CD4-positive, alpha-beta memory T cell (primary cell): ENCODE results near the gene DNASE2. TPM values are rescaled to one million over a fixed set of nuclear protein-coding genes. Genes with fewer than 3 reads are reported as not detected.

Experiments
- microRNA-seq: library from miRNA; unstranded; fragments of <30 nt; microRNA quantifications from one replicate; pipeline ENCODE4 v1.2.0, GENCODE V29; 2021; ENCODE audit warnings: borderline replicate concordance, borderline number of aligned reads, borderline microRNAs expressed, mixed read lengths
- polyA plus RNA-seq, 2 donors: library from polyadenylated mRNA; unstranded; fragments of 300-500 nt; fragmentation: Illumina TruSeq; gene quantifications; one replicate each; pipeline ENCODE4 v1.2.3, GENCODE V29; 2021
- total RNA-seq, 2 experiments: library from RNA; stranded (reverse); gene quantifications; one replicate each; pipeline ENCODE4 v1.2.3, GENCODE V29; 2021

DNASE2 gene
- total and polyA plus RNA-seq, 4 experiments from 2014 or later = 31.6 to 81.8 (median 44.1) TPM

Small RNAs within 50 kb of the gene (microRNA-seq; reads per million reads assigned to microRNA genes)
- not detected for gene MIR5695
- gene MIR6794 = not detected

Other genes starting within 250 kb of the DNASE2 start
- 100 to 1,000 TPM; 137 to 141 TPM for gene MAN2B1, start 214.7 kb downstream of the DNASE2 start, total RNA-seq
- 10 to 100 TPM; 45.0 to 76.4 TPM for gene MAN2B1, start 214.7 kb downstream of the DNASE2 start, polyA plus RNA-seq
- gene WDR83, start 214.6 kb downstream of the DNASE2 start, total RNA-seq = 10 to 100 TPM; 18.3 to 19.3 TPM
- gene WDR83, start 214.6 kb downstream of the DNASE2 start, polyA plus RNA-seq = 10 to 100 TPM in 1 of 2 donors, 1 to 10 TPM in 1; 9.8 to 15.7 TPM
- 100 to 1,000 TPM; 195 to 197 TPM for gene DHPS, start 199.6 kb downstream of the DNASE2 start, total RNA-seq
- gene DHPS, start 199.6 kb downstream of the DNASE2 start, polyA plus RNA-seq = 10 to 100 TPM; 77.3 to 91.7 TPM
- gene GNG14, start 193.5 kb downstream of the DNASE2 start, total RNA-seq = not detected
- not detected for gene GNG14, start 193.5 kb downstream of the DNASE2 start, polyA plus RNA-seq
- 1 to 10 TPM; 4.5 to 4.9 TPM for gene FBXW9, start 184.8 kb downstream of the DNASE2 start, total RNA-seq
- 1 to 10 TPM; 4.9 to 8.1 TPM for gene FBXW9, start 184.8 kb downstream of the DNASE2 start, polyA plus RNA-seq
- gene TNPO2, start 157.5 kb downstream of the DNASE2 start, total RNA-seq = 10 to 100 TPM; 66.0 to 67.2 TPM
- gene TNPO2, start 157.5 kb downstream of the DNASE2 start, polyA plus RNA-seq = 1 to 10 TPM in 1 of 2 donors, under 1 TPM in 1; 0.60 to 1.8 TPM
- 100 to 1,000 TPM; 199 to 209 TPM for gene TRIR, start 146.8 kb downstream of the DNASE2 start, total RNA-seq
- 100 to 1,000 TPM; 175 to 243 TPM for gene TRIR, start 146.8 kb downstream of the DNASE2 start, polyA plus RNA-seq
- 10 to 100 TPM; 30.8 to 34.5 TPM for gene GET3, start 144.0 kb downstream of the DNASE2 start, total RNA-seq
- 100 to 1,000 TPM in 1 of 2 donors, 10 to 100 TPM in 1; 60.6 to 114 TPM for gene GET3, start 144.0 kb downstream of the DNASE2 start, polyA plus RNA-seq
- gene BEST2, start 129.7 kb downstream of the DNASE2 start, total RNA-seq = not detected
- not detected for gene BEST2, start 129.7 kb downstream of the DNASE2 start, polyA plus RNA-seq
- 10 to 100 TPM; 23.3 to 24.2 TPM for gene HOOK2, start 105.9 kb downstream of the DNASE2 start, total RNA-seq
- 1 to 10 TPM; 2.6 to 3.4 TPM for gene HOOK2, start 105.9 kb downstream of the DNASE2 start, polyA plus RNA-seq
- gene JUNB, start 90.0 kb downstream of the DNASE2 start, total RNA-seq = 100 to 1,000 TPM; 103 to 106 TPM
- gene JUNB, start 90.0 kb downstream of the DNASE2 start, polyA plus RNA-seq = 1,000 to 10,000 TPM in 1 of 2 donors, 100 to 1,000 TPM in 1; 771 to 3,132 TPM
- 100 to 1,000 TPM; 116 to 120 TPM for gene PRDX2, start 79.6 kb downstream of the DNASE2 start, total RNA-seq
- 100 to 1,000 TPM; 266 to 533 TPM for gene PRDX2, start 79.6 kb downstream of the DNASE2 start, polyA plus RNA-seq
- gene THSD8, start 79.4 kb downstream of the DNASE2 start, total RNA-seq = 1 to 10 TPM; 2.2 to 3.2 TPM
- 1 to 10 TPM; 1.5 to 4.4 TPM for gene THSD8, start 79.4 kb downstream of the DNASE2 start, polyA plus RNA-seq
- gene RNASEH2A, start 74.9 kb downstream of the DNASE2 start, total RNA-seq = 10 to 100 TPM; 10.5 to 12.6 TPM
- gene RNASEH2A, start 74.9 kb downstream of the DNASE2 start, polyA plus RNA-seq = 10 to 100 TPM; 16.9 to 23.5 TPM
- gene RTBDN, start 46.9 kb downstream of the DNASE2 start, total RNA-seq = not detected
- not detected for gene RTBDN, start 46.9 kb downstream of the DNASE2 start, polyA plus RNA-seq
- gene MAST1, start 42.9 kb downstream of the DNASE2 start, total RNA-seq = not detected
- under 1 TPM in 1 of 2 donors, not detected in 1; 0.48 TPM for gene MAST1, start 42.9 kb downstream of the DNASE2 start, polyA plus RNA-seq
- not detected for gene KLF1, start 5.8 kb upstream of the DNASE2 start, total RNA-seq
- gene KLF1, start 5.8 kb upstream of the DNASE2 start, polyA plus RNA-seq = not detected
- 10 to 100 TPM; 63.9 to 66.1 TPM for gene GCDH, start 9.7 kb upstream of the DNASE2 start, total RNA-seq
- 10 to 100 TPM; 16.5 to 27.4 TPM for gene GCDH, start 9.7 kb upstream of the DNASE2 start, polyA plus RNA-seq
- gene SYCE2, start 37.8 kb upstream of the DNASE2 start, total RNA-seq = under 1 TPM in 1 of 2 experiments, not detected in 1; 0.79 TPM
- not detected for gene SYCE2, start 37.8 kb upstream of the DNASE2 start, polyA plus RNA-seq
- 10 to 100 TPM; 53.8 to 59.1 TPM for gene FARSA, start 52.3 kb upstream of the DNASE2 start, total RNA-seq
- 10 to 100 TPM; 63.2 to 68.1 TPM for gene FARSA, start 52.3 kb upstream of the DNASE2 start, polyA plus RNA-seq
- gene CALR, start 57.2 kb upstream of the DNASE2 start, total RNA-seq = 100 to 1,000 TPM; 484 to 499 TPM
- gene CALR, start 57.2 kb upstream of the DNASE2 start, polyA plus RNA-seq = 100 to 1,000 TPM in 1 of 2 donors, 10 to 100 TPM in 1; 87.5 to 151 TPM
- 10 to 100 TPM; 88.6 to 98.4 TPM for gene RAD23A, start 64.4 kb upstream of the DNASE2 start, total RNA-seq
- gene RAD23A, start 64.4 kb upstream of the DNASE2 start, polyA plus RNA-seq = 100 to 1,000 TPM in 1 of 2 donors, 10 to 100 TPM in 1; 77.0 to 105 TPM
- 10 to 100 TPM; 14.7 to 17.9 TPM for gene GADD45GIP1, start 75.8 kb upstream of the DNASE2 start, total RNA-seq
- gene GADD45GIP1, start 75.8 kb upstream of the DNASE2 start, polyA plus RNA-seq = 10 to 100 TPM; 61.0 to 65.1 TPM
- gene DAND5, start 88.1 kb upstream of the DNASE2 start, total RNA-seq = not detected
- not detected for gene DAND5, start 88.1 kb upstream of the DNASE2 start, polyA plus RNA-seq
- 1 to 10 TPM; 4.0 to 5.4 TPM for gene NFIX, start 114.0 kb upstream of the DNASE2 start, total RNA-seq
- gene NFIX, start 114.0 kb upstream of the DNASE2 start, polyA plus RNA-seq = under 1 TPM in 1 of 2 donors, not detected in 1; 0.09 TPM
- 10 to 100 TPM; 16.1 to 16.9 TPM for gene LYL1, start 221.4 kb upstream of the DNASE2 start, total RNA-seq
- gene LYL1, start 221.4 kb upstream of the DNASE2 start, polyA plus RNA-seq = 1 to 10 TPM; 2.3 to 9.4 TPM
- 10 to 100 TPM; 70.6 to 78.4 TPM for gene TRMT1, start 235.3 kb upstream of the DNASE2 start, total RNA-seq
- gene TRMT1, start 235.3 kb upstream of the DNASE2 start, polyA plus RNA-seq = 10 to 100 TPM; 18.0 to 24.9 TPM
- gene NACC1, start 236.8 kb upstream of the DNASE2 start, total RNA-seq = 10 to 100 TPM; 25.8 to 34.1 TPM
- gene NACC1, start 236.8 kb upstream of the DNASE2 start, polyA plus RNA-seq = 1 to 10 TPM in 1 of 2 donors, under 1 TPM in 1; 0.15 to 1.8 TPM